HUES48 (cell line): ENCODE results near the gene ZNF92.

Experiments
- H3K27ac ChIP-seq: one replicate; pipeline ENCODE4 v1.7.0; 2013; ENCODE audit warnings: low read depth, low read length, inconsistent platforms
- H3K27me3 ChIP-seq: 2 replicates; pipeline ENCODE4 v1.6.1; 2013; ENCODE audit warnings: mild to moderate bottlenecking, low read length; ENCODE audit not compliant: control insufficient read depth, insufficient read depth
- H3K36me3 ChIP-seq: 2 replicates; pipeline ENCODE4 v1.6.1; 2013; ENCODE audit warnings: low read length; ENCODE audit not compliant: control insufficient read depth, insufficient read depth
- H3K4me1 ChIP-seq: 2 replicates; pipeline ENCODE4 v1.6.1; 2013; ENCODE audit warnings: mild to moderate bottlenecking, low read length; ENCODE audit not compliant: control insufficient read depth, insufficient read depth
- H3K4me3 ChIP-seq: 2 replicates; pipeline ENCODE4 v1.5.1; 2013; ENCODE audit warnings: mild to moderate bottlenecking, low read depth, low read length
- H3K9ac ChIP-seq: 2 replicates; pipeline ENCODE4 v1.6.1; 2013; ENCODE audit warnings: mild to moderate bottlenecking, low read depth, low read length, moderate library complexity
- H3K9me3 ChIP-seq: 2 replicates; pipeline ENCODE4 v1.6.1; 2013; ENCODE audit warnings: low read length; ENCODE audit not compliant: control insufficient read depth, insufficient read depth

The ZNF92 gene

GRCh38 chr7:65448816-65449504 lies 75.3 kb downstream of the ZNF92 start:
- Histone ChIP-seq H3K27me3 (no peaks in the 10 kb centered on the region), H3K4me3 (no peak overlapping the region), H3K27ac (no peak overlapping the region), H3K36me3 (no peaks in the 10 kb centered on the region), H3K9me3 (peaks cover 24% of the 10 kb centered on the region), H3K9ac (no peak overlapping the region), H3K4me1 (no peaks in the 10 kb centered on the region)

- no peaks in the 10 kb centered on the region for H3K36me3 ChIP-seq
- no peaks in the 10 kb centered on the region for H3K4me1 ChIP-seq
- no peak overlapping the region for H3K27ac ChIP-seq
- no peak overlapping the region for H3K9ac ChIP-seq
- H3K27me3 ChIP-seq: no peaks in the 10 kb centered on the region
- peaks cover 21% of the 10 kb centered on the region for H3K9me3 ChIP-seq
- H3K4me3 ChIP-seq: no peak overlapping the region
These were observed 75.8 kb downstream of the ZNF92 start for GRCh38 chr7:65449505-65449852.
